Gastroesophageal sphincter (tissue), 4 donors: ENCODE measurements around the gene CEP152. TPM values are rescaled to one million over a fixed set of nuclear protein-coding genes. Genes with fewer than 3 reads are reported as not detected.

ENCODE experiments used
- ATAC-seq: fragments of 150-250 bp; one replicate; pipeline ENCODE4 v1.9.1; 2016; ENCODE audit warnings: mild to moderate bottlenecking, moderate library complexity
- H3K27ac ChIP-seq, 4 donors: fragments of 200-600 bp; sonication (generic) in 3 of 4; 1 replicate in 3 of 4; 2 replicates in 1 of 4; pipeline ENCODE4 v1.5.1; 2016 to 2019
- H3K27me3 ChIP-seq: fragments of 200-600 bp; sonication (generic); one replicate; pipeline ENCODE4 v1.5.1; 2019
- H3K36me3 ChIP-seq, 2 donors: fragments of 200-600 bp; sonication (generic); one replicate each; pipeline ENCODE4 v1.5.1; 2019; ENCODE audit warnings: control low read depth in 1 of 2
- H3K4me1 ChIP-seq, 3 donors: fragments of 200-600 bp; sonication (generic); 1 replicate in 2 of 3; 2 replicates in 1 of 3; pipeline ENCODE4 v1.5.1; 2016 to 2019; ENCODE audit warnings: control low read depth in 2 of 3
- H3K4me3 ChIP-seq, 2 donors: fragments of 200-600 bp; sonication (generic); one replicate each; pipeline ENCODE4 v1.5.1; 2019; ENCODE audit warnings: mild to moderate bottlenecking in 1 of 2, moderate library complexity in 1 of 2
- H3K9me3 ChIP-seq, 3 donors: fragments of 200-600 bp; sonication (generic); one replicate each; pipeline ENCODE4 v1.5.1; 2017 to 2019; ENCODE audit warnings: control low read depth in 2 of 3
- EP300 ChIP-seq: sonication (generic); formaldehyde crosslinking; IDR thresholded peaks from one replicate; pipeline ENCODE4 v1.6.1; 2017; ENCODE audit warnings: antibody characterized with exemption, mild to moderate bottlenecking
- POLR2A ChIP-seq, 2 donors: fragments of 450-650 bp; IDR thresholded peaks; one replicate each; pipeline ENCODE4 v1.6.1; 2017; ENCODE audit warnings: antibody characterized with exemption in 2 of 2, mild to moderate bottlenecking in 2 of 2, moderate library complexity in 1 of 2
- POLR2AphosphoS5 ChIP-seq: sonication (generic); formaldehyde crosslinking; IDR thresholded peaks from one replicate; pipeline ENCODE4 v1.6.1; 2017; ENCODE audit warnings: antibody characterized with exemption
- WGBS, 2 donors: methylation state at CpG; one replicate each; pipeline ENCODE4 v1.1.5; 2018; ENCODE audit warnings: low coverage in 1 of 2; 5-methylcytosine and 5-hydroxymethylcytosine counted together
- total RNA-seq, 4 donors: library from RNA; depleted of rRNA; stranded (reverse); fragments of >200 nt; gene quantifications; one replicate each; pipeline ENCODE4 v1.1.0, GENCODE V29; 2016
- TF ChIP-seq, protein P1 (sequence below), 4 experiments: fragments of 200-600 bp in 2 of 4; fragments of 450-650 bp in 2 of 4; sonication (generic) in 1 of 4; IDR thresholded peaks; one replicate each; pipeline ENCODE4 v1.5.1; 2017 to 2019; ENCODE audit warnings: antibody characterized with exemption in 4 of 4, mild to moderate bottlenecking in 2 of 4, moderate library complexity in 2 of 4

The CEP152 gene
- total RNA-seq, 4 donors from 2014 or later: 3.0 to 5.0 (median 3.9) TPM

- Histone ChIP-seq H3K9me3 (no peaks in the 10 kb centered on the region), H3K27me3 (no peaks in the 10 kb centered on the region), H3K27ac (no peak overlapping the region), H3K36me3 (peaks cover 0 to 18% of the 10 kb centered on the region in 2 donors), H3K4me3 (no peak overlapping the region), H3K4me1 (no peaks in the 10 kb centered on the region)
- 61 to 71% methylated on average over 2 to 3 of the region's 3 CpGs for WGBS, 2 donors
- no peak for TF ChIP-seq POLR2AphosphoS5
- no peak for TF ChIP-seq POLR2A (IDR thresholded peaks at IDR 0.05)
- no peak for TF ChIP-seq EP300
- TF ChIP-seq, protein P1, sequence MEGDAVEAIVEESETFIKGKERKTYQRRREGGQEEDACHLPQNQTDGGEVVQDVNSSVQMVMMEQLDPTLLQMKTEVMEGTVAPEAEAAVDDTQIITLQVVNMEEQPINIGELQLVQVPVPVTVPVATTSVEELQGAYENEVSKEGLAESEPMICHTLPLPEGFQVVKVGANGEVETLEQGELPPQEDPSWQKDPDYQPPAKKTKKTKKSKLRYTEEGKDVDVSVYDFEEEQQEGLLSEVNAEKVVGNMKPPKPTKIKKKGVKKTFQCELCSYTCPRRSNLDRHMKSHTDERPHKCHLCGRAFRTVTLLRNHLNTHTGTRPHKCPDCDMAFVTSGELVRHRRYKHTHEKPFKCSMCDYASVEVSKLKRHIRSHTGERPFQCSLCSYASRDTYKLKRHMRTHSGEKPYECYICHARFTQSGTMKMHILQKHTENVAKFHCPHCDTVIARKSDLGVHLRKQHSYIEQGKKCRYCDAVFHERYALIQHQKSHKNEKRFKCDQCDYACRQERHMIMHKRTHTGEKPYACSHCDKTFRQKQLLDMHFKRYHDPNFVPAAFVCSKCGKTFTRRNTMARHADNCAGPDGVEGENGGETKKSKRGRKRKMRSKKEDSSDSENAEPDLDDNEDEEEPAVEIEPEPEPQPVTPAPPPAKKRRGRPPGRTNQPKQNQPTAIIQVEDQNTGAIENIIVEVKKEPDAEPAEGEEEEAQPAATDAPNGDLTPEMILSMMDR (IDR thresholded peaks at IDR 0.05): no peak
- ATAC-seq: no peak
These were observed 59.3 kb downstream of the CEP152 start for GRCh38 chr15:48751595-48751994.

- Histone ChIP-seq H3K9me3 (no peaks in the 10 kb centered on the region), H3K4me1 (no peaks in the 10 kb centered on the region), H3K4me3 (no peak overlapping the region), H3K36me3 (peaks cover 0 to 12% of the 10 kb centered on the region in 2 donors), H3K27ac (no peak overlapping the region), H3K27me3 (no peaks in the 10 kb centered on the region)
- TF ChIP-seq POLR2A (IDR thresholded peaks at IDR 0.05): no peak
- no peak for TF ChIP-seq POLR2AphosphoS5
- TF ChIP-seq, protein P1 (IDR thresholded peaks at IDR 0.05): no peak
- TF ChIP-seq EP300: no peak
- 26 to 38% methylated on average over 1 of the region's 1 CpG for WGBS, 2 donors
- no peak for ATAC-seq
These were observed 62.3 kb downstream of the CEP152 start for GRCh38 chr15:48748535-48748934.

DNA sequence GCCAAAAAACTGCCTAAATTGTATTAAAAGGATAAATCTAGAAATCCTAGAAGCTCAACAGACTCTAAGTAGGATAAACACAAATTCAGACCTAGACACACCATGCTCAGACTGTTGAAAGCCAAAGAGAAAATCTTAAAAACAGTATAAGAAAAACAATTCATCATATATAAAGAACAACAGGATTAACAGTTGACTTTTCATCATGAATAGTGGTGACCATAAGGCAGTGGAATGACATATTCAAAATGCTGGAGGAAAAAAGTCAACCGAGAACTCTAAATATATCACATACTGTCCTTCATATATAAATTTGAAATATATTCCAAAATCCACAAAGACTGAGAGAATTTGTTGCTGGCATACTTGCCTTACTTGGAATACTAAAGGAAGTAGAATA lies 77.3 kb downstream of the CEP152 start:
- peaks cover 0 to 11% of the 10 kb centered on the region in 2 donors for H3K36me3 ChIP-seq
- H3K27me3 ChIP-seq: no peaks in the 10 kb centered on the region
- H3K9me3 ChIP-seq: peaks cover 0 to 21% (median 0%) of the 10 kb centered on the region in 3 donors
- no peak overlapping the region for H3K27ac ChIP-seq
- 94 to 100% methylated on average over 1 of the region's 1 CpG for WGBS, 2 donors
- TF ChIP-seq POLR2A (IDR thresholded peaks at IDR 0.05): no peak
- TF ChIP-seq, protein P1 (IDR thresholded peaks at IDR 0.05): no peak
- TF ChIP-seq EP300: no peak
- no peaks in the 10 kb centered on the region for H3K4me1 ChIP-seq
- no peak overlapping the region for H3K4me3 ChIP-seq
- no peak for ATAC-seq

DNA sequence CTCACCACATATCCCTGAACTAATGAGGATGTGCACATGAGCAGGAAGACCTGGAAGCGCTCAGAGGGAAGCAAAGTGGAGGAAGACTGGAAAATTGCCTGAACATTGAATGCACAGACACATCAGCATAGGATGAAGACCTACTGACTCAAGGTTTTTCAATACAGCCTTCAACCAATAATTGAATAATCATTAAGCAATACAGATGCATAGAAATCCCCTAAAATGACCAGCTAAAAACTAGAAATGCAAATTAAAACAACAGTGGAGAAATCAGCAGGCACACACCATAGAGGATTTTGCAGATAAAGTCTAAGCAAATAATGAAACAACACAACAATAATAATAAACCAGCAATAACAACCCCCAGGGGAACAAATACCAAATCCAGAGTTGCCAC lies 80.4 kb downstream of the CEP152 start:
- Histone ChIP-seq H3K4me1 (no peaks in the 10 kb centered on the region), H3K27ac (no peak overlapping the region), H3K4me3 (no peak overlapping the region), H3K36me3 (peaks cover 0 to 2% of the 10 kb centered on the region in 2 donors), H3K9me3 (peaks cover 0 to 14% (median 0%) of the 10 kb centered on the region in 3 donors), H3K27me3 (no peaks in the 10 kb centered on the region)
- ATAC-seq: no peak
- TF ChIP-seq, protein P1 (IDR thresholded peaks at IDR 0.05): no peak
- no peak for TF ChIP-seq EP300
- WGBS, 2 donors: 67 to 78% methylated on average over 1 of the region's 1 CpG

GRCh38 chr15:48723969-48724368 lies 86.9 kb downstream of the CEP152 start:
- no peak for ATAC-seq
- WGBS, 2 donors: 92 to 96% methylated on average over 2 of the region's 2 CpGs
- Histone ChIP-seq H3K36me3 (no peaks in the 10 kb centered on the region), H3K27me3 (no peaks in the 10 kb centered on the region), H3K4me1 (peaks cover 0 to 14% (median 4%) of the 10 kb centered on the region in 3 donors), H3K4me3 (no peak overlapping the region), H3K9me3 (no peaks in the 10 kb centered on the region), H3K27ac (no peak overlapping the region)
- TF ChIP-seq EP300: no peak
- no peak for TF ChIP-seq POLR2AphosphoS5
- TF ChIP-seq, protein P1 (IDR thresholded peaks at IDR 0.05): no peak
- TF ChIP-seq POLR2A (IDR thresholded peaks at IDR 0.05): no peak
